A673 (cell line): ENCODE results near the gene NECAP2.

ENCODE experiments used
- EZH2 ChIP-seq: fragments of 200-600 bp; sonication (generic); IDR thresholded peaks from 2 replicates; pipeline ENCODE4 v1.6.1; 2017; ENCODE audit warnings: borderline replicate concordance, low read depth, mild to moderate bottlenecking, mixed read lengths, antibody characterized with exemption, low read length; ENCODE audit not compliant: poor library complexity, severe bottlenecking
- TF ChIP-seq, protein P1 (sequence below): fragments of 300-800, 200-600 bp; sonication (generic); conservative IDR thresholded peaks from 2 replicates; pipeline ENCODE4 v1.5.1; 2017; ENCODE audit warnings: low read depth, mild to moderate bottlenecking, antibody characterized with exemption, low read length, moderate library complexity, mixed read lengths

DNA sequence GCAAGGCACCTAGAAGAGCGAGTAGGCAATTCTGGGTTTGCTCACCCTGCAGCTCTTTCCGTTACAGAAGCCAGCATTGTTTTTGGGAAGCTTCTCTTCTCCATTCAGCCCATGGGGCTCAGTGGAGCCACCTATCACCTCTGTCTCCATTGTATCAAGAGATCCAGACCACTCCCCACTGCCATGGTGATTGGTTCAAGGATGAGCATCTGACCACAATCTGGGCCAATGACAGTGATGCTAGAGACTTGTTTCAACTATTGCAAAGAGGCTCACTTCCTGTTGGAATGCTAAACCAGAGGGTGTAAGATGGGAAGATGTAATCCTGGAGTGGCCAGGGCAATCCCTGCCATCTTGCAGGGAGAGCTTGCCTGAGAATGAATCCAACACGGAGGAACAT, 9.9 kb upstream of the NECAP2 start:
- TF ChIP-seq EZH2, result no peak
- TF ChIP-seq, protein P1, sequence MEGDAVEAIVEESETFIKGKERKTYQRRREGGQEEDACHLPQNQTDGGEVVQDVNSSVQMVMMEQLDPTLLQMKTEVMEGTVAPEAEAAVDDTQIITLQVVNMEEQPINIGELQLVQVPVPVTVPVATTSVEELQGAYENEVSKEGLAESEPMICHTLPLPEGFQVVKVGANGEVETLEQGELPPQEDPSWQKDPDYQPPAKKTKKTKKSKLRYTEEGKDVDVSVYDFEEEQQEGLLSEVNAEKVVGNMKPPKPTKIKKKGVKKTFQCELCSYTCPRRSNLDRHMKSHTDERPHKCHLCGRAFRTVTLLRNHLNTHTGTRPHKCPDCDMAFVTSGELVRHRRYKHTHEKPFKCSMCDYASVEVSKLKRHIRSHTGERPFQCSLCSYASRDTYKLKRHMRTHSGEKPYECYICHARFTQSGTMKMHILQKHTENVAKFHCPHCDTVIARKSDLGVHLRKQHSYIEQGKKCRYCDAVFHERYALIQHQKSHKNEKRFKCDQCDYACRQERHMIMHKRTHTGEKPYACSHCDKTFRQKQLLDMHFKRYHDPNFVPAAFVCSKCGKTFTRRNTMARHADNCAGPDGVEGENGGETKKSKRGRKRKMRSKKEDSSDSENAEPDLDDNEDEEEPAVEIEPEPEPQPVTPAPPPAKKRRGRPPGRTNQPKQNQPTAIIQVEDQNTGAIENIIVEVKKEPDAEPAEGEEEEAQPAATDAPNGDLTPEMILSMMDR, result no peak
